GM19035 (cell line): Measurements from ENCODE around the gene FBXO30.

Source experiments
- ATAC-seq: cut with Tn5 transposase; IDR thresholded peaks from one replicate; pipeline ENCODE4 v1.9.1; 2021; ENCODE audit not compliant: unreplicated experiment

The FBXO30 gene

DNA sequence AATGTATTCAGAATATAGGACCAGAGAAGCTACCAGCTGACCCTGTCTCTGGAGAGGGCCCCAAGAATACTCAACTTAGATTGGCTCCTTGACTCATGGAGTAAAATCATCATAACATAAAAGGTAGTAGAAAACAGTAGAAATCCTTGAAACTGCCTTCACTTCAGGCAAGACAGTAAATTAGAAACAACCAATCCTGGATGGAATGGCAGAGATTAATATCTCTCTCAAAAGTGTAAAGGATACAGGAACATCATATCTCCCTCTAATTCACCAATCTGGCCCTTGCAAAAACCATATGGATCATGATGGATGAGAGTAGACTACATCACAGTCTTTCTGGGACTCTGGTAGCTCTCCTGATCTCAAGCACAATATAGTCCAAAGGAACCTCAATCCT, 58.9 kb downstream of the FBXO30 start:
- ATAC-seq: no peak

DNA sequence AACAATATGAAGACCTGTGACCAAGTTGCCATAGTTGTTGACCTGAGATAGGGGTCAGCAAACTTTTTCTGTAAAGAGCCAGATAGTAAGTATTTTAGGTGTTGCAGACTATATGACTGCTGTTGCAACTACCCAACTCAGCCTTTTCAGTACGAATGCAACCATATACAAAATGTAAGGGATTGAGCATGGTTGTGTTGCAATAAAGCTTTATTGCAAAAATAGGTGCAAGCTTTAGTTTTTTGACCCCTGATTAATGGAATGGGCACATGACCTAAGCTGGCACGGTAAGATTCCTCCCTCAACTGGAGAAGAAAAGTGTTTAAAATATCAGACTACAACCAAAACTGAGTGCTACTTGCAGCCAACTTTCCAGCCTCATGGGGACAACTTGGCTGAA, 62.0 kb downstream of the FBXO30 start:
- ATAC-seq: no peak

DNA sequence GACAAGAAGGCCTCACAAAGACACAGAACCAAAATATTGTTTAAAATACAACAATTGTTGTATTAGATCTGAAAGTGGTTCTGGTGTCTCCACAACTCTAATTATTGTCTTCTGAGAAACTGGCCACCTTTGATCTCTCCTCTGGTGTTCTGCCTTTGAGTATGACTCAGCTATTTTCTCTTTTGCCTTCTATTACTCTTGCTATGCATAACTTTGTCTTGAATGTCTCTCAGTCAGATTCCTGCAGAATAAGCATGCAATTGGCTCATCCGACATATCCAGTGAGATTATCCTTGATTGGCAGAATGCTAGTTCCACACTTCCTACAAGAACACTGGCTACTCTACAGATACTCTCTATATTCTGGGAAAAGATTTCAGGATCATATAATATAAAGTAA, 65.0 kb downstream of the FBXO30 start:
- peak; percentile 73 for ATAC-seq

DNA sequence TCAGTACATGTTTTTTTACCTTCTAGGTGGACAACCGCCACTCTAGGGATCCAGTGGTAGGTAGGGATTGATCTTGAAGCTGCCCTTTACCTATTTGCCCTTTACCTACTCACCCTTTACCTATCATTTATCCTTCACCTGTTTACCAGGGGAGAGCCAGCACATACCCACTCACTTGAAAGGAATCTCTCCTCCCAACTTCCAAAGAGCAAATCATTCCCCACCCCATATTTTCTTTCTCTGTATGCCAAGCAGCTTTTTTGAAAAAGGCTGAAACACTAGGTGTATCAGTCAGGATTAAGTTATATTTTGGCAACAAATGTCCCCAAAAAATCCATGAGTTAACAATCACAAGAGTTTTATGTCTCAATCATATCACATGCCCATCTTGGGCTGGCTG, 68.7 kb downstream of the FBXO30 start:
- ATAC-seq: no peak

DNA sequence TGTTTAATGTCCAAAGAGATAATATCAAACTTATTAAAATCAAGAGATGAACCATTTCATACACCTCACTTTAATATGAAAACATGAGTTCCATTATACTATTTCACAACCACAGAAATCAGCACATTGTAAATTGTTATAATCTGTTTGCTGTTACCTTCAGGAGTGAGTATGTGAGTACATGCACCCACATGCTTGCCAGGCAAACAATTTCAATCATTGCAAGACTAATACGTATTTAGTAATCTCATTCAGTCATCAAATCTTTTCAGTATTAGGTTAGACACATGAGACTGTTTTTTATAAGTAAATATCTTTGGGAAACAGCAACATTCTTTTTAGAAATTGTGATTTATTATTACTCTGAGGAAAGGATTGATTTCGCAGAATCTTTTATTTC, 70.0 kb downstream of the FBXO30 start:
- ATAC-seq: no peak
